ENCODE measurements around the gene BSG. TPM values are rescaled to one million over a fixed set of nuclear protein-coding genes. Genes with fewer than 3 reads are reported as not detected.

Gene BSG
- total and polyA plus RNA-seq, 10 of the 15 experiments (the other 5 are each of a cell fraction or from before 2014, with no cell fraction given): 2.8 to 297 (median 199) TPM

GRCh38 chr19:570937-571565, 1.3 kb upstream of the BSG start (continued):
- no peak for TF ChIP-seq EGR1 (IDR thresholded peaks at IDR 0.05; ENCODE audit: borderline replicate concordance in 1 of 2, low read depth in 2 of 2, low read length in 2 of 2)
- TF ChIP-seq ZNF24 (IDR thresholded peaks at IDR 0.05): no peak
- TF ChIP-seq WRNIP1 (IDR thresholded peaks at IDR 0.05; ENCODE audit: borderline replicate concordance, low read depth, low read length): no peak
- no peak for TF ChIP-seq BCL11A (IDR thresholded peaks at IDR 0.05; ENCODE audit: low read depth, low read length)
- TF ChIP-seq NR2C2 (IDR thresholded peaks at IDR 0.05; ENCODE audit: borderline replicate concordance, control insufficient read depth, insufficient read length, low read depth): no peak
- no peak for TF ChIP-seq MYB (IDR thresholded peaks at IDR 0.05; ENCODE audit: borderline replicate concordance, low read depth, low read length)
- no peak for TF ChIP-seq TCF7 (IDR thresholded peaks at IDR 0.05; ENCODE audit: borderline replicate concordance)
- peak; percentile 85 for TF ChIP-seq IKZF1 (conservative IDR thresholded peaks at IDR 0.05)
- no peak for TF ChIP-seq ZBTB4 (CRISPR knock-in tag; IDR thresholded peaks at IDR 0.05)
- TF ChIP-seq ATF3 (IDR thresholded peaks at IDR 0.05; ENCODE audit: borderline replicate concordance, extremely low read depth, low read depth, low read length): no peak
- peak; percentile 25; the same call in 1 of the 2 replicates for TF ChIP-seq RUNX3 (IDR thresholded peaks at IDR 0.05; ENCODE audit: low read length)
- no peak for TF ChIP-seq BCL3 (IDR thresholded peaks at IDR 0.05; ENCODE audit: borderline replicate concordance, insufficient read depth, low read depth, low read length, poor library complexity, severe bottlenecking)
- 0 out of 2 replicates have a peak, but pooled peaks have one; percentile 54 for TF ChIP-seq MLLT1 (IDR thresholded peaks at IDR 0.05)
- no peak for TF ChIP-seq IRF5 (IDR thresholded peaks at IDR 0.05; ENCODE audit: borderline replicate concordance)
- no peak for TF ChIP-seq E4F1 (IDR thresholded peaks at IDR 0.05; ENCODE audit: borderline replicate concordance, partially characterized antibody)
- TF ChIP-seq ZBTB33 (IDR thresholded peaks at IDR 0.05): no peak
